Loucy (cell line): ENCODE results near the gene SLC35G6.

Experiments used
- H2AFZ ChIP-seq: fragments of 200-600 bp; sonication (generic); 2 replicates; pipeline ENCODE4 v1.6.0; 2016; ENCODE audit warnings: antibody characterized with exemption, mild to moderate bottlenecking, low read length, moderate library complexity
- H3F3A ChIP-seq: fragments of 200-600 bp; 2 replicates; pipeline ENCODE4 v1.6.0; 2016; ENCODE audit warnings: antibody characterized with exemption, low read depth, mild to moderate bottlenecking
- H3K27me3 ChIP-seq: fragments of 200-600 bp; sonication (generic); 2 replicates; pipeline ENCODE4 v1.6.1; 2014; ENCODE audit warnings: low read length, mild to moderate bottlenecking; ENCODE audit not compliant: insufficient read depth, poor library complexity, severe bottlenecking
- H3K36me3 ChIP-seq: fragments of 200-600 bp; sonication (generic); 2 replicates; pipeline ENCODE4 v1.6.1; 2016; ENCODE audit warnings: low read length; ENCODE audit not compliant: insufficient read depth
- H3K4me1 ChIP-seq: fragments of 200-600 bp; sonication (generic); 2 replicates; pipeline ENCODE4 v1.5.1; 2014; ENCODE audit warnings: low read length, mild to moderate bottlenecking; ENCODE audit not compliant: insufficient read depth, poor library complexity, severe bottlenecking
- H3K4me2 ChIP-seq: fragments of 200-600 bp; sonication (generic); 2 replicates; pipeline ENCODE4 v1.6.0; 2014; ENCODE audit warnings: antibody characterized with exemption, low read length, low read depth, mild to moderate bottlenecking; ENCODE audit not compliant: poor library complexity, severe bottlenecking
- H3K4me3 ChIP-seq: fragments of 200-600 bp; sonication (generic); 2 replicates; pipeline ENCODE4 v1.5.1; 2014; ENCODE audit warnings: low read length, mild to moderate bottlenecking, mixed read lengths; ENCODE audit not compliant: poor library complexity, severe bottlenecking
- H3K79me2 ChIP-seq: fragments of 200-600 bp; sonication (generic); 2 replicates; pipeline ENCODE4 v1.6.1; 2014; ENCODE audit warnings: low read length; ENCODE audit not compliant: insufficient read depth
- H3K9ac ChIP-seq: fragments of 200-600 bp; sonication (generic); 2 replicates; pipeline ENCODE4 v1.6.0; 2014; ENCODE audit warnings: mild to moderate bottlenecking, low read depth, low read length, moderate library complexity; ENCODE audit not compliant: poor library complexity, severe bottlenecking
- H3K9me2 ChIP-seq: fragments of 200-600 bp; sonication (generic); replicated peaks from 2 replicates; pipeline ENCODE4 v1.6.1; 2016; ENCODE audit warnings: low read depth, low read length, mixed read lengths
- H3K9me3 ChIP-seq: fragments of 200-600 bp; sonication (generic); 2 replicates; pipeline ENCODE4 v1.6.1; 2014; ENCODE audit warnings: mild to moderate bottlenecking, antibody characterized with exemption, low read length, low read depth; ENCODE audit not compliant: insufficient read depth
- H4K20me1 ChIP-seq: fragments of 200-600 bp; sonication (generic); 2 replicates; pipeline ENCODE4 v1.6.0; 2014; ENCODE audit warnings: antibody characterized with exemption, low read length, mild to moderate bottlenecking; ENCODE audit not compliant: insufficient read depth, poor library complexity, severe bottlenecking
- EZH2phosphoT487 ChIP-seq: fragments of 200-600 bp; IDR thresholded peaks from 2 replicates; pipeline ENCODE4 v1.6.1; 2018; ENCODE audit warnings: antibody characterized with exemption, mild to moderate bottlenecking, moderate library complexity, borderline replicate concordance
- TF ChIP-seq, protein P1 (sequence below): fragments of 200-600 bp; sonication (generic); conservative IDR thresholded peaks from 2 replicates; pipeline ENCODE4 v1.5.1; 2014; ENCODE audit warnings: mild to moderate bottlenecking, antibody characterized with exemption, low read length

The SLC35G6 gene

DNA sequence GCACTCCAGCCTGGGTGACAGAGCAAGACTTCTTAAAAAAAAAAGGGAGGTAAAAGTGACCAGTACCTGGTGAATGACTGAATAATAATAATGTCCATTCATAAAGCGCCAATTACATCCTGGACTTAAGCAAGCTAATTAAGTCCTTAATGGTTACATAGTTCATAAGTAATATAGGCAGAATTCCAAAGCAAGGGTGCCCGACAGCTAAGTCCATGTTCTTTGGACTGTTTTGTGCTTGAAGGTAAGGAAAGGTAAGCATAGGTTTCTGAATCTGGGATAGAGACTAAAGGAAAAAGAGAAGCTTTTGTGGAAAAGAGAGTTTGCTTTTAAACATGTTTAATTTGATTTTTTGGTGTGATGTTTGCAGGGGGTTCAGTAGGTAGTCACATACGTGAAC is 12.7 kb downstream of the SLC35G6 start:
- H3F3A ChIP-seq: no peaks in the 10 kb centered on the region
- H4K20me1 ChIP-seq: peaks cover 97% of the 10 kb centered on the region
- no peak overlapping the region for H3K9ac ChIP-seq
- no peak overlapping the region for H2AFZ ChIP-seq
- no peaks in the 10 kb centered on the region for H3K9me3 ChIP-seq
- H3K4me3 ChIP-seq: no peak overlapping the region
- H3K4me1 ChIP-seq: peaks cover 40% of the 10 kb centered on the region
- H3K4me2 ChIP-seq: peak overlapping the region; percentile 94
- H3K27me3 ChIP-seq: no peaks in the 10 kb centered on the region
- no peak for TF ChIP-seq EZH2phosphoT487
- TF ChIP-seq, protein P1, sequence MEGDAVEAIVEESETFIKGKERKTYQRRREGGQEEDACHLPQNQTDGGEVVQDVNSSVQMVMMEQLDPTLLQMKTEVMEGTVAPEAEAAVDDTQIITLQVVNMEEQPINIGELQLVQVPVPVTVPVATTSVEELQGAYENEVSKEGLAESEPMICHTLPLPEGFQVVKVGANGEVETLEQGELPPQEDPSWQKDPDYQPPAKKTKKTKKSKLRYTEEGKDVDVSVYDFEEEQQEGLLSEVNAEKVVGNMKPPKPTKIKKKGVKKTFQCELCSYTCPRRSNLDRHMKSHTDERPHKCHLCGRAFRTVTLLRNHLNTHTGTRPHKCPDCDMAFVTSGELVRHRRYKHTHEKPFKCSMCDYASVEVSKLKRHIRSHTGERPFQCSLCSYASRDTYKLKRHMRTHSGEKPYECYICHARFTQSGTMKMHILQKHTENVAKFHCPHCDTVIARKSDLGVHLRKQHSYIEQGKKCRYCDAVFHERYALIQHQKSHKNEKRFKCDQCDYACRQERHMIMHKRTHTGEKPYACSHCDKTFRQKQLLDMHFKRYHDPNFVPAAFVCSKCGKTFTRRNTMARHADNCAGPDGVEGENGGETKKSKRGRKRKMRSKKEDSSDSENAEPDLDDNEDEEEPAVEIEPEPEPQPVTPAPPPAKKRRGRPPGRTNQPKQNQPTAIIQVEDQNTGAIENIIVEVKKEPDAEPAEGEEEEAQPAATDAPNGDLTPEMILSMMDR: no peak
- H3K9me2 ChIP-seq: no peaks in the 10 kb centered on the region
- peaks cover 55% of the 10 kb centered on the region for H3K36me3 ChIP-seq
- H3K79me2 ChIP-seq: peaks cover 99% of the 10 kb centered on the region

DNA sequence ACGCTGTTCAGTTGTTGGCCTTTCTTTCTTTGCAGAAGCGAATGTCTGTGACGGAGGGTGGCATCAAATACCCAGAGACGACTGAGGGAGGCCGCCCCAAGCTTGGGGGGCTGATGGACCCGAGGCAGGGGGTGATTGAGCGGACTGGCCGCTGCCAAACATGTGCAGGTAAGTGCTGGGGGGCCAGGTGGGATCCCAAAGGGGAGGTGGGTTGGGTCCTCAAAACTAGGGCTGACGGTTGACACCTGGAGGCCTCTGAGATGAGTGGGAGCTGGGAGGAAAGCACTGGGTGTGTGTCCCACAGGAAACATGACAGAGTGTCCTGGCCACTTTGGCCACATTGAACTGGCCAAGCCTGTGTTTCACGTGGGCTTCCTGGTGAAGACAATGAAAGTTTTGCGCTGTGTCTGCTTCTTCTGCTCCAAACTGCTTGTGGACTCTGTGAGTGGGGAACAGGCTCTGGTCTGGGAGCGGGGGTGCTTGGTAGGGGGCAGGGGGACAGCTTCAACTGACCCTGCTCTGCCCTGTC is 14.7 kb downstream of the SLC35G6 start:
- H4K20me1 ChIP-seq: peaks cover 92% of the 10 kb centered on the region
- H3K9me2 ChIP-seq: no peaks in the 10 kb centered on the region
- H3K9ac ChIP-seq: no peak overlapping the region
- H3K79me2 ChIP-seq: peaks cover 89% of the 10 kb centered on the region
- TF ChIP-seq EZH2phosphoT487: no peak
- TF ChIP-seq, protein P1: no peak
- no peak overlapping the region for H3K4me2 ChIP-seq
- no peaks in the 10 kb centered on the region for H3K9me3 ChIP-seq
- H3K4me1 ChIP-seq: peaks cover 22% of the 10 kb centered on the region
- no peak overlapping the region for H2AFZ ChIP-seq
- H3F3A ChIP-seq: no peaks in the 10 kb centered on the region
- no peaks in the 10 kb centered on the region for H3K27me3 ChIP-seq
- H3K36me3 ChIP-seq: peaks cover 67% of the 10 kb centered on the region
- no peak overlapping the region for H3K4me3 ChIP-seq

DNA sequence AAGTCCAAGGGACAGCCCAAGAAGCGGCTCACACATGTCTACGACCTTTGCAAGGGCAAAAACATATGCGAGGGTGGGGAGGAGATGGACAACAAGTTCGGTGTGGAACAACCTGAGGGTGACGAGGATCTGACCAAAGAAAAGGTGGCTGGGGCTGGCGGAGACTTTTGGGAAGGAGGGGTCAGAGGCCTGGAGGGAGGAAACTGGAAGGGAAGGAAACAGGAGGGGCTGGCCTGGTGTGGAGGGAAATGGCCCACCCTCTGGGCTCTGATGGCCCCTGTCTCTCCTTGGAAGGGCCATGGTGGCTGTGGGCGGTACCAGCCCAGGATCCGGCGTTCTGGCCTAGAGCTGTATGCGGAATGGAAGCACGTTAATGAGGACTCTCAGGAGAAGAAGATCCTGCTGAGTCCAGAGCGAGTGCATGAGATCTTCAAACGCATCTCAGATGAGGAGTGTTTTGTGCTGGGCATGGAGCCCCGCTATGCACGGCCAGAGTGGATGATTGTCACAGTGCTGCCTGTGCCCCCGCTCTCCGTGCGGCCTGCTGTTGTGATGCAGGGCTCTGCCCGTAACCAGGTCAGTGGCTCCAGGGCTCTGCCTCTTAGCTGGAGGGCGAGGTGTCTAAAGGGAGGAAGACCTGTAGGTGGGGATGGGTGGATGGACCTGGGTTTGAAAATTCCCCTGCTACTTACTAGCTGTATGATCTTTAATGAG is 15.4 kb downstream of the SLC35G6 start:
- TF ChIP-seq EZH2phosphoT487: no peak
- TF ChIP-seq, protein P1: no peak
- no peak overlapping the region for H3K4me3 ChIP-seq
- no peaks in the 10 kb centered on the region for H3F3A ChIP-seq
- H3K4me1 ChIP-seq: peaks cover 18% of the 10 kb centered on the region
- H3K9me2 ChIP-seq: no peaks in the 10 kb centered on the region
- no peak overlapping the region for H3K4me2 ChIP-seq
- H3K9me3 ChIP-seq: no peaks in the 10 kb centered on the region
- no peak overlapping the region for H3K9ac ChIP-seq
- peaks cover 92% of the 10 kb centered on the region for H4K20me1 ChIP-seq
- H3K36me3 ChIP-seq: peaks cover 68% of the 10 kb centered on the region
- H3K27me3 ChIP-seq: no peaks in the 10 kb centered on the region
- H3K79me2 ChIP-seq: peaks cover 83% of the 10 kb centered on the region
- H2AFZ ChIP-seq: no peak overlapping the region
